Measurements from ENCODE around the gene CRK. TPM values are rescaled to one million over a fixed set of nuclear protein-coding genes. Genes with fewer than 3 reads are reported as not detected.

Gene CRK
- total and polyA plus RNA-seq, 10 of the 15 experiments (the other 5 are each of a cell fraction or from before 2014, with no cell fraction given) = 11.1 to 23.8 (median 20.5) TPM

GRCh38 chr17:1490643-1491442, 34.8 kb upstream of the CRK start (continued):
- no peak for TF ChIP-seq ZNF274 (IDR thresholded peaks at IDR 0.05; ENCODE audit: insufficient read depth, insufficient read length)
- no peak for TF ChIP-seq CEBPZ (IDR thresholded peaks at IDR 0.05; ENCODE audit: low read depth, low read length)
- no peak for TF ChIP-seq ZNF592 (IDR thresholded peaks at IDR 0.05)
- no peak for TF ChIP-seq NR2C1 (IDR thresholded peaks at IDR 0.05)
- TF ChIP-seq CREM (IDR thresholded peaks at IDR 0.05; ENCODE audit: low read depth) = no peak
- TF ChIP-seq E4F1 (IDR thresholded peaks at IDR 0.05; ENCODE audit: borderline replicate concordance, partially characterized antibody) = no peak
- TF ChIP-seq CTCF (IDR thresholded peaks at IDR 0.05 in 2 of 3, conservative IDR thresholded peaks at IDR 0.05 in 1 of 3; ENCODE audit: control insufficient read depth in 2 of 3, extremely low read depth in 1 of 3, insufficient read depth in 1 of 3, low read depth in 3 of 3, low read length in 3 of 3) = no peak
- no peak for TF ChIP-seq ETV6 (conservative IDR thresholded peaks at IDR 0.05 in 1 of 2, IDR thresholded peaks at IDR 0.05 in 1 of 2; ENCODE audit: borderline replicate concordance in 1 of 2, low read depth in 1 of 2)
- no peak for TF ChIP-seq SIN3A (IDR thresholded peaks at IDR 0.05; ENCODE audit: low read depth, low read length)
- no peak for TF ChIP-seq LARP7 (IDR thresholded peaks at IDR 0.05)
- TF ChIP-seq PML (IDR thresholded peaks at IDR 0.05; ENCODE audit: low read length) = no peak
- peak; percentile 53 for TF ChIP-seq MXI1 (IDR thresholded peaks at IDR 0.05; ENCODE audit: low read depth, low read length)
- no peak for TF ChIP-seq BCL3 (IDR thresholded peaks at IDR 0.05; ENCODE audit: borderline replicate concordance, insufficient read depth, low read depth, low read length, poor library complexity, severe bottlenecking)
- TF ChIP-seq TARDBP (IDR thresholded peaks at IDR 0.05; ENCODE audit: borderline replicate concordance) = no peak
- no peak for TF ChIP-seq RAD21 (IDR thresholded peaks at IDR 0.05; ENCODE audit: insufficient read depth, low read depth, low read length)
